H9 (cell line): ENCODE results near the gene ZNF804A. TPM values are rescaled to one million over a fixed set of nuclear protein-coding genes. Genes with fewer than 3 reads are reported as not detected.

Experiments
- DNase-seq: peaks from one replicate; pipeline ENCODE4 v3.0.0-alpha.2; 2017
- H2AFZ ChIP-seq: one replicate; pipeline ENCODE4 v1.6.1; 2013; ENCODE audit warnings: mild to moderate bottlenecking, low read length, control low read depth, moderate library complexity
- H2AK5ac ChIP-seq: 2 replicates; pipeline ENCODE4 v1.6.1; 2013; ENCODE audit warnings: low read length, control low read depth, mixed read lengths; ENCODE audit not compliant: insufficient read length
- H2BK120ac ChIP-seq: one replicate; pipeline ENCODE4 v1.6.1; 2013; ENCODE audit warnings: low read depth, mild to moderate bottlenecking, low read length, control low read depth, inconsistent platforms; ENCODE audit not compliant: poor library complexity, severe bottlenecking
- H2BK12ac ChIP-seq: 2 replicates; pipeline ENCODE4 v1.6.1; 2013; ENCODE audit warnings: low read length, control low read depth, mixed read lengths, low read depth; ENCODE audit not compliant: insufficient read length
- H2BK15ac ChIP-seq: 2 replicates; pipeline ENCODE4 v1.6.1; 2013; ENCODE audit warnings: low read depth, low read length, control low read depth
- H2BK20ac ChIP-seq: one replicate; pipeline ENCODE4 v1.6.1; 2013; ENCODE audit warnings: low read depth, mild to moderate bottlenecking, low read length, control low read depth, inconsistent platforms; ENCODE audit not compliant: poor library complexity, severe bottlenecking
- H2BK5ac ChIP-seq: 2 replicates; pipeline ENCODE4 v1.6.1; 2013; ENCODE audit warnings: low read length, control low read depth, mixed read lengths; ENCODE audit not compliant: insufficient read length
- H3K14ac ChIP-seq: 2 replicates; pipeline ENCODE4 v1.6.1; 2013; ENCODE audit warnings: low read length, control low read depth; ENCODE audit not compliant: insufficient read depth
- H3K18ac ChIP-seq: 2 replicates; pipeline ENCODE4 v1.6.1; 2013; ENCODE audit warnings: low read depth, mild to moderate bottlenecking, mixed read lengths, low read length, control low read depth; ENCODE audit not compliant: insufficient read length
- H3K23ac ChIP-seq: 2 replicates; pipeline ENCODE4 v1.6.1; 2013; ENCODE audit warnings: low read length, control low read depth, mixed read lengths, low read depth; ENCODE audit not compliant: insufficient read length
- H3K23me2 ChIP-seq: 2 replicates; pipeline ENCODE4 v1.6.1; 2013; ENCODE audit warnings: low read depth, mild to moderate bottlenecking, mixed read lengths, low read length, control low read depth; ENCODE audit not compliant: insufficient read length, poor library complexity, severe bottlenecking
- H3K27ac ChIP-seq: 2 replicates; pipeline ENCODE4 v1.5.1; 2013; ENCODE audit warnings: low read length, control low read depth, mixed read lengths, low read depth; ENCODE audit not compliant: insufficient read length
- H3K27me3 ChIP-seq: 2 replicates; pipeline ENCODE4 v1.6.1; 2013; ENCODE audit warnings: low read length, control low read depth, inconsistent platforms; ENCODE audit not compliant: insufficient read depth
- H3K4ac ChIP-seq: 2 replicates; pipeline ENCODE4 v1.6.1; 2013; ENCODE audit warnings: low read depth, mild to moderate bottlenecking, control low read depth, inconsistent platforms, low read length, moderate library complexity
- H3K4me1 ChIP-seq: 2 replicates; pipeline ENCODE4 v1.6.1; 2013; ENCODE audit warnings: low read length, control low read depth, inconsistent platforms; ENCODE audit not compliant: insufficient read depth
- H3K4me2 ChIP-seq: 2 replicates; pipeline ENCODE4 v1.6.1; 2013; ENCODE audit warnings: low read length, control low read depth, mixed read lengths; ENCODE audit not compliant: insufficient read length, insufficient read depth
- H3K56ac ChIP-seq: 2 replicates; pipeline ENCODE4 v1.6.1; 2013; ENCODE audit warnings: low read depth, mild to moderate bottlenecking, mixed read lengths, low read length, control low read depth; ENCODE audit not compliant: insufficient read length
- H3K79me1 ChIP-seq: 2 replicates; pipeline ENCODE4 v1.6.1; 2013; ENCODE audit warnings: low read depth, mild to moderate bottlenecking, moderate library complexity, low read length, control low read depth, inconsistent platforms; ENCODE audit not compliant: insufficient read depth, poor library complexity, severe bottlenecking
- H3K79me2 ChIP-seq: 2 replicates; pipeline ENCODE4 v1.6.1; 2013; ENCODE audit warnings: low read length, control low read depth, inconsistent platforms; ENCODE audit not compliant: insufficient read depth
- H3K9ac ChIP-seq: 2 replicates; pipeline ENCODE4 v1.6.1; 2013; ENCODE audit warnings: low read length, control low read depth, mixed read lengths; ENCODE audit not compliant: insufficient read length; ENCODE audit errors: extremely low read depth
- H3K9me3 ChIP-seq: one replicate; pipeline ENCODE4 v1.6.1; 2013; ENCODE audit warnings: low read depth, low read length, inconsistent platforms; ENCODE audit not compliant: control insufficient read depth
- H3T11ph ChIP-seq: one replicate; pipeline ENCODE4 v1.6.1; 2013; ENCODE audit warnings: mild to moderate bottlenecking, low read length, control low read depth, inconsistent platforms
- H4K20me1 ChIP-seq: one replicate; pipeline ENCODE4 v1.6.1; 2013; ENCODE audit not compliant: control insufficient read depth, insufficient read length, insufficient read depth
- H4K5ac ChIP-seq: 2 replicates; pipeline ENCODE4 v1.6.1; 2013; ENCODE audit warnings: low read depth, mild to moderate bottlenecking, mixed read lengths, low read length, control low read depth; ENCODE audit not compliant: insufficient read length
- H4K8ac ChIP-seq: replicated peaks from 2 replicates; pipeline ENCODE4 v1.6.1; 2013; ENCODE audit warnings: low read length, control low read depth, mixed read lengths, low read depth; ENCODE audit not compliant: insufficient read length
- H4K91ac ChIP-seq: 2 replicates; pipeline ENCODE4 v1.6.1; 2013; ENCODE audit warnings: low read depth, mild to moderate bottlenecking, moderate library complexity, mixed read lengths, low read length, control low read depth; ENCODE audit not compliant: insufficient read length
- H3K27ac Mint-ChIP-seq, 3 experiments: 2 replicates in 2 of 3; 3 replicates in 1 of 3; pipeline ENCODE4 v1.8.0; 2020 to 2021; ENCODE audit warnings: mixed read lengths in 3 of 3, mild to moderate bottlenecking in 1 of 3, moderate library complexity in 1 of 3
- H3K27me3 Mint-ChIP-seq: 2 replicates; pipeline ENCODE4 v1.8.0; 2021; ENCODE audit warnings: low read depth, mild to moderate bottlenecking, moderate library complexity, mixed read lengths
- H3K36me3 Mint-ChIP-seq, 3 experiments: 2 replicates in 2 of 3; 3 replicates in 1 of 3; pipeline ENCODE4 v1.8.0; 2020 to 2021; ENCODE audit warnings: low read depth in 3 of 3, mixed read lengths in 3 of 3; ENCODE audit not compliant: insufficient read depth in 1 of 3
- H3K4me1 Mint-ChIP-seq, 2 experiments: 2 replicates each; pipeline ENCODE4 v1.8.0; 2020; ENCODE audit warnings: mixed read lengths in 2 of 2
- H3K4me3 Mint-ChIP-seq, 2 experiments: 2 replicates in 1 of 2; 3 replicates in 1 of 2; pipeline ENCODE4 v1.8.0; 2020 to 2021; ENCODE audit warnings: mild to moderate bottlenecking in 2 of 2, mixed read lengths in 2 of 2, moderate library complexity in 1 of 2
- H3K9me3 Mint-ChIP-seq, 2 experiments: 2 replicates in 1 of 2; 3 replicates in 1 of 2; pipeline ENCODE4 v1.8.0; 2020; ENCODE audit warnings: mild to moderate bottlenecking in 2 of 2, mixed read lengths in 2 of 2, moderate library complexity in 1 of 2
- CTCF ChIP-seq: fragments of 200-600 bp; sonication (generic); conservative IDR thresholded peaks from 3 replicates; pipeline ENCODE4 v1.8.0; 2021; ENCODE audit warnings: antibody characterized with exemption, mild to moderate bottlenecking
- total RNA-seq: library from RNA; stranded (reverse); gene quantifications from 2 replicates; pipeline ENCODE4 v1.2.1, GENCODE V29; 2021

The ZNF804A gene
- total RNA-seq, 1 experiment from 2014 or later, result not detected

GRCh38 chr2:184875212-184875611, 276.9 kb downstream of the ZNF804A start:
- Mint-ChIP-seq H3K27me3 (no peaks in the 10 kb centered on the region), H3K4me1 (peaks cover 10 to 13% of the 10 kb centered on the region in 2 experiments), H3K36me3 (no peaks in the 10 kb centered on the region), H3K27ac (peak overlapping the region in 2 of 3 experiments; percentile 35 to 45; a peak in 4 of 7 replicates), H3K9me3 (no peaks in the 10 kb centered on the region), H3K4me3 (no peak overlapping the region)
- no peak overlapping the region for H2BK12ac ChIP-seq
- no peaks in the 10 kb centered on the region for H3K79me2 ChIP-seq
- no peak overlapping the region for H3K14ac ChIP-seq
- H4K5ac ChIP-seq, result no peak overlapping the region
- H3K27ac ChIP-seq, result no peak overlapping the region
- no peak overlapping the region for H3K9ac ChIP-seq
- no peaks in the 10 kb centered on the region for H3K9me3 ChIP-seq
- no peak overlapping the region for H3K4ac ChIP-seq
- peaks cover 2% of the 10 kb centered on the region; the same call in 1 of the 2 replicates for H3K4me1 ChIP-seq
- H2BK20ac ChIP-seq, result no peak overlapping the region
- no peak for TF ChIP-seq CTCF
- no peak for DNase-seq
- no peak overlapping the region for H3T11ph ChIP-seq
- no peak overlapping the region for H3K23ac ChIP-seq
- no peaks in the 10 kb centered on the region for H3K23me2 ChIP-seq
- no peak overlapping the region for H3K18ac ChIP-seq
- H2BK5ac ChIP-seq, result no peak overlapping the region
- no peak overlapping the region for H2BK120ac ChIP-seq
- no peaks in the 10 kb centered on the region for H3K27me3 ChIP-seq
- no peak overlapping the region for H2AK5ac ChIP-seq
- H3K56ac ChIP-seq, result no peak overlapping the region
- no peaks in the 10 kb centered on the region for H4K20me1 ChIP-seq
- H2AFZ ChIP-seq, result peak overlapping the region; percentile 48
- no peak overlapping the region for H3K4me2 ChIP-seq
- no peak overlapping the region for H4K91ac ChIP-seq
- no peak overlapping the region for H4K8ac ChIP-seq
- no peak overlapping the region for H2BK15ac ChIP-seq
- no peaks in the 10 kb centered on the region for H3K79me1 ChIP-seq
